Measurements from ENCODE around the gene S100A4.

Gene S100A4

GRCh38 chr1:153541641-153542590 is 3.7 kb downstream of the S100A4 start:
- TF ChIP-seq FOXP2 (optimal IDR thresholded peaks at IDR 0.05; ENCODE audit: borderline replicate concordance, extremely low read depth, extremely low read length, insufficient read depth) (no peak), POLR2AphosphoS5 (IDR thresholded peaks at IDR 0.05; ENCODE audit: low read depth, low read length) (no peak), TAF1 (IDR thresholded peaks at IDR 0.05; ENCODE audit: borderline replicate concordance, insufficient read depth, low read length) (no peak), SIN3A (IDR thresholded peaks at IDR 0.05; ENCODE audit: borderline replicate concordance, insufficient read depth, low read length) (no peak)
- TF ChIP-seq, protein P1, sequence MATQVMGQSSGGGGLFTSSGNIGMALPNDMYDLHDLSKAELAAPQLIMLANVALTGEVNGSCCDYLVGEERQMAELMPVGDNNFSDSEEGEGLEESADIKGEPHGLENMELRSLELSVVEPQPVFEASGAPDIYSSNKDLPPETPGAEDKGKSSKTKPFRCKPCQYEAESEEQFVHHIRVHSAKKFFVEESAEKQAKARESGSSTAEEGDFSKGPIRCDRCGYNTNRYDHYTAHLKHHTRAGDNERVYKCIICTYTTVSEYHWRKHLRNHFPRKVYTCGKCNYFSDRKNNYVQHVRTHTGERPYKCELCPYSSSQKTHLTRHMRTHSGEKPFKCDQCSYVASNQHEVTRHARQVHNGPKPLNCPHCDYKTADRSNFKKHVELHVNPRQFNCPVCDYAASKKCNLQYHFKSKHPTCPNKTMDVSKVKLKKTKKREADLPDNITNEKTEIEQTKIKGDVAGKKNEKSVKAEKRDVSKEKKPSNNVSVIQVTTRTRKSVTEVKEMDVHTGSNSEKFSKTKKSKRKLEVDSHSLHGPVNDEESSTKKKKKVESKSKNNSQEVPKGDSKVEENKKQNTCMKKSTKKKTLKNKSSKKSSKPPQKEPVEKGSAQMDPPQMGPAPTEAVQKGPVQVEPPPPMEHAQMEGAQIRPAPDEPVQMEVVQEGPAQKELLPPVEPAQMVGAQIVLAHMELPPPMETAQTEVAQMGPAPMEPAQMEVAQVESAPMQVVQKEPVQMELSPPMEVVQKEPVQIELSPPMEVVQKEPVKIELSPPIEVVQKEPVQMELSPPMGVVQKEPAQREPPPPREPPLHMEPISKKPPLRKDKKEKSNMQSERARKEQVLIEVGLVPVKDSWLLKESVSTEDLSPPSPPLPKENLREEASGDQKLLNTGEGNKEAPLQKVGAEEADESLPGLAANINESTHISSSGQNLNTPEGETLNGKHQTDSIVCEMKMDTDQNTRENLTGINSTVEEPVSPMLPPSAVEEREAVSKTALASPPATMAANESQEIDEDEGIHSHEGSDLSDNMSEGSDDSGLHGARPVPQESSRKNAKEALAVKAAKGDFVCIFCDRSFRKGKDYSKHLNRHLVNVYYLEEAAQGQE (IDR thresholded peaks at IDR 0.05; ENCODE audit: insufficient read depth in 1 of 2, low read depth in 2 of 2, low read length in 2 of 2): no peak

GRCh38 chr1:153540394-153541361 is 4.9 kb downstream of the S100A4 start, which contains the start of gene S100A5:
S100A5 (minus strand) TSS chr1:153540934; CDS start chr1:153540191, 743 bp downstream.
- no peak for TF ChIP-seq POLR2AphosphoS5 (IDR thresholded peaks at IDR 0.05; ENCODE audit: low read depth, low read length)
- TF ChIP-seq SIN3A (IDR thresholded peaks at IDR 0.05; ENCODE audit: borderline replicate concordance, insufficient read depth, low read length): no peak
- TF ChIP-seq FOXP2 (optimal IDR thresholded peaks at IDR 0.05; ENCODE audit: borderline replicate concordance, extremely low read depth, extremely low read length, insufficient read depth): no peak
- no peak for TF ChIP-seq TAF1 (IDR thresholded peaks at IDR 0.05; ENCODE audit: borderline replicate concordance, insufficient read depth, low read length)
- TF ChIP-seq, protein P1 (IDR thresholded peaks at IDR 0.05; ENCODE audit: insufficient read depth in 1 of 2, low read depth in 2 of 2, low read length in 2 of 2): no peak

DNA sequence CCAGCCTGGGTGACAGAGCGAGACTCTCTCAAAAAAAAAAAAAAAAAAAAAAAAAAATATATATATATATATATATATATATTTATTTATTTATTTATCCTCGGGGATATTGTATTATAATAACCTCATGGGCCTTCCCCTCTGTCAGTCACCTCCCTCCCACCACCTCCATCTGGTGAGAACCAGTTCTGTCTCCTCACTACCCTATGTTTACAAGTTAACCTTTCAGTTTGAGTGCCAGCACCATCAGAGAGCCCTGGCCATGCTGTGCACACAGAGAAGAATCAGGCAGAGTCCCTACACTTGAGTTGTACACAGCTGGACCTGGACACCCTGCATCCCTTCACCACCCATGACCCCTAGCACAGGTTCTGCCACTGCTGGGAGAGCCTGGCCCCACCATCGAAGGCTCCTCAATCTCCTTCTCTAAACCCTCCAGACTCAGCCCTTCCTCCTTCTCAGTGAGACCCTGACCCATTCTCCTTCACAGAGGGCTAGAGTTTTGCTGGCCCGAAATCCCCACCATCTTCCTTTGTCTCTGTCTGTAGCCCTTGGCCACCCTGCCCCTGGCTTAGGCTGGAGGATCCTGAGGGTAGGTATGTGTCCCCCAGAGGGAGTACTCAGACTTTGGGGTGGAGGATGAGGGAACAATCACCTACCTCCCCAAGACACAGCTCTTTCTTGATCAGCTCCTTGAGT is 6.1 kb downstream of the S100A4 start:
- TF ChIP-seq POLR2AphosphoS5 (IDR thresholded peaks at IDR 0.05; ENCODE audit: low read depth, low read length) (no peak), FOXP2 (optimal IDR thresholded peaks at IDR 0.05; ENCODE audit: borderline replicate concordance, extremely low read depth, extremely low read length, insufficient read depth) (no peak), TAF1 (IDR thresholded peaks at IDR 0.05; ENCODE audit: borderline replicate concordance, insufficient read depth, low read length) (no peak), SIN3A (IDR thresholded peaks at IDR 0.05; ENCODE audit: borderline replicate concordance, insufficient read depth, low read length) (no peak)
- TF ChIP-seq, protein P1 (IDR thresholded peaks at IDR 0.05; ENCODE audit: insufficient read depth in 1 of 2, low read depth in 2 of 2, low read length in 2 of 2): no peak

DNA sequence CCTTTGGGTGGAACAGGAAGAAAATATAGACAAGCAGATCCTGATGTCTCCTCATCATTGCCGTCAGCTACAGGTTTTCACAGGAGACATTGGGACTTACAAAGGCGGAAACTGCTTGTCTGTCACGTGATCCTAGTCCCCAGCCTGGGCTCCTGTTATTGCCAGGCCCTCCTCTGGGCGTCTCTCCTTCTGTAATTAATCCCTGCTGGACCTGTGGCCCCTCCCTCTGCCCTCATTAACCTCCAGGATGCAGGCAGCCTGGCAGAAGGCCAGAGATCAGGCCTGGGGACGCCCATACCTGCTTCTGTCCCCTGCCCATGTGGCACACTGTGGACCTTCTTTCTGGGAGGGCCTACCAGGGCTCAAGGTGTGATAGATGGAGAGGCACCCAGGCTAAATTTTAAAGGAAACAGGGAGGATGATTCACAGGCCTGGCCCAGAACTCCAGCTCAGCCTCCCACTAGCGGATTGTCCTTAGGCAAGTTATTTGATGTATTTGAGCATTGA is 7.2 kb downstream of the S100A4 start:
- TF ChIP-seq FOXP2 (optimal IDR thresholded peaks at IDR 0.05; ENCODE audit: borderline replicate concordance, extremely low read depth, extremely low read length, insufficient read depth) (no peak), POLR2AphosphoS5 (IDR thresholded peaks at IDR 0.05; ENCODE audit: low read depth, low read length) (no peak), TAF1 (IDR thresholded peaks at IDR 0.05; ENCODE audit: borderline replicate concordance, insufficient read depth, low read length) (no peak), SIN3A (IDR thresholded peaks at IDR 0.05; ENCODE audit: borderline replicate concordance, insufficient read depth, low read length) (no peak)
- TF ChIP-seq, protein P1 (IDR thresholded peaks at IDR 0.05; ENCODE audit: insufficient read depth in 1 of 2, low read depth in 2 of 2, low read length in 2 of 2): no peak
